Adrenal gland (tissue), 5 donors: ENCODE data around the gene TFR2.

Experiments used
- CTCF ChIP-seq, 6 experiments: fragments of 450-650 bp in 4 of 6; fragments of 200-600 bp in 2 of 6; sonication (generic) in 1 of 6; IDR thresholded peaks; 1 replicate in 5 of 6; 2 replicates in 1 of 6; pipeline versions ENCODE4 v1.5.1 to v1.8.0; 2016 to 2021; ENCODE audit warnings: antibody characterized with exemption in 6 of 6, mild to moderate bottlenecking in 2 of 6, moderate library complexity in 1 of 6
- POLR2A ChIP-seq, 2 donors: fragments of 450-650 bp; IDR thresholded peaks; one replicate each; pipeline ENCODE4 v1.6.1; 2017; ENCODE audit warnings: antibody characterized with exemption in 2 of 2, mild to moderate bottlenecking in 2 of 2, moderate library complexity in 1 of 2
- donor health status: DM: no; HTN: no; CAD: no.

GRCh38 chr7:100680576-100681271, 39.4 kb upstream of the TFR2 start:
- no peak for TF ChIP-seq POLR2A (IDR thresholded peaks at IDR 0.05)
- TF ChIP-seq CTCF (IDR thresholded peaks at IDR 0.05) = no peak
